HG03280 (cell line): Measurements from ENCODE around the gene STEAP1B.
A peak's percentile ranks its signal among the peaks of the same experiment; 100 is the strongest.
"Not testable (repeated sequence)": the region's sequence is repeated elsewhere in the genome, so short reads cannot be mapped to it uniquely, and the experiment has no call there.

Experiments
- ATAC-seq: cut with Tn5 transposase; IDR thresholded peaks from one replicate; pipeline ENCODE4 v1.9.1; 2021; ENCODE audit warnings: mild to moderate bottlenecking, moderate library complexity; ENCODE audit not compliant: unreplicated experiment

The STEAP1B gene

DNA sequence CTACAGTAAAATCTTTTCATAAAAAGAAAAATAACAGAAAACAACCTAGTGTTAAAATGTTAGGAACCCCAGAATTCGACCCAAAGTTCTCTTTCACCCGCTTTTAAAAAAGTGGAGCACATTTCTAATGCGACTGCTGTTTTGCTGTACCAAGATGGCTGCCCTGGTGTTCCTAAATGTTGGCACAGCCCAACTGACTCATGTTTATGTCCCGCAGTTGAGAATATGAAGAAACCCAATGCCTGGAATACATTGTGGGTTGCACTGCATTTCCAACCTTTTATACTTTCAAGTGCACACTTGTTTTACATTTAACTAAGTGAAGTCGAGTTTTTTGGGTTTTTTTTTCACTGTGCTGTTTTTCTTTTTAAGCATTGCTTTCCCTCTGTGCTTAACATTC lies 944 bp downstream of the STEAP1B start:
- ATAC-seq, result no peak

DNA sequence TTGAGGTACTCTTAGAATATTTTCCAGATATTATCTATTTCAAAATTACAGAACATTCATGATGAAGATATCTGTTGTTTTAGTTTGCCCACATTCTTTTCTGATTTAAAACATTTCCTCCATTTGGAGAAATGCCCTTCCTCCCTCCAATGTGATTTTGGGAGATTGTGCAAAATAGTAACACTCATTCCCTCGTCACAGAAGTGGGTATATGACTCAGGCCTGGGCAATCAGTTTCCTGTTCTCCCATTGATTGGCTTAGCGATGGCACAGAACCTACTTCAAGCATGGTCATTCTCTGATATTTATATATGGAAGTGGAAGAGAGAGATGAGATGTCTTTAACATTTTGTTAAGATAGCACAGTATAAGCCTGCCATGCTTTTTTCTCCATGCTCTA lies 3.1 kb downstream of the STEAP1B start:
- ATAC-seq, result not testable (repeated sequence)

DNA sequence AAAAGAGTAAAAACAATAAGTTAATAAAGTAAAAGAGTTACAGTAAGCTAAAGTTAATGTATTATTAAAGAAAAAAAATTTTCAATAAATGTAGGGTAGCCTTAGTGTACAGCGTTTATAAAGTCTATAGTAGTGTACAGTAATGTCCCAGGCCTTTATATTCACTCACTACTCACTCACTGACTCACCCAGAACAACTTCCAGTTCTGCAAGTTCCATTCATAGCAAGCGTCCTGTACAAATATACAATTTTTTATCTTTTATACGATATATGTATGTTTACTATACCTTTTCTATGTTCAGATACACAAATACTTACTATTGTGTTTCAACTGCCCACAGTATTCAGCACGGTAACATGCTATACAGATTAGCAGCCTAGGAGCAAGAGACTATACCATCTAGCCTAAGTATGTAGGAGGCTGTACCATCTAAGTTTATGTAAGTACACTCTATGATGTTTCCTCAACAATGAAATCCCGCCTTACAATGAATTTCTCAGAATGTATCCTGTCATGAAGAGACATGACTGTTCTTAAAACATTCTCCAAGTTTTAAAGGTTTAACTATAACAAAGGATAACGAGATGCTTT lies 3.6 kb downstream of the STEAP1B start:
- ATAC-seq, result not testable (repeated sequence)

DNA sequence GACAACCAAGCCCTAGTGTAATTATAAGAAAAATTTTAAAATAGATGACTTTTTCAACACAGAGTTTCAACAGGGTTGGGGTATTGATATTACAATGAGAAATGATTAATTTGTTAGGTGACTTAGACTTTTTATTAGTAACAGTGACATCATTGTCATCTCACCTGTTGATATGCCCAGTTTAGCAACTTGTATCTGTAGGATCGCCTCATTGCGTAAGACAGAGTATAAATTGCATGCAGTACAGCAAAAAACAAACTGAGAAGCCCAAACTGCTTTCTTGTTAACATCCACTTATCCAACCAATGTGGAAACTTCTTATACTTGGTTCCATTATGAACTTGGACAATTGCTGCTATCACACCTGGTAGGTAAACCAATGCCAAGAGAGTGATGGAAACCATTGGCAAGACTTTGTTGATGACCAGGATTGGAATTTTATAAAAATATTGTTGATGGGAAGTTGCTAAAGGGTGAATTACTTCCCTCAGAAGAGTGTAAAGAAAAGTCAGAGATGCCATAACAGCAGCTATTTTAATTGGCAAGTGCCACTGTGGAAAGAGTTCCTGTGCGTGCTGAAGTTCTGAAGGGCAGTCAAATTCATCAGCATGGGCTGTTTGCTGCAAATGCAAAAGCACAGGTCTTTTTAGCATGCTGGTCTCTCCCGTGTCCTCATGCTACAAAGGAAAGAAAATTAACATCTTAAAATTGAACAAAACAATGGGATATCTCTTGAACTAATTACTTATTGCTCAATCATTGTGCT lies 6.6 kb downstream of the STEAP1B start:
- ATAC-seq, result not testable (repeated sequence)

DNA sequence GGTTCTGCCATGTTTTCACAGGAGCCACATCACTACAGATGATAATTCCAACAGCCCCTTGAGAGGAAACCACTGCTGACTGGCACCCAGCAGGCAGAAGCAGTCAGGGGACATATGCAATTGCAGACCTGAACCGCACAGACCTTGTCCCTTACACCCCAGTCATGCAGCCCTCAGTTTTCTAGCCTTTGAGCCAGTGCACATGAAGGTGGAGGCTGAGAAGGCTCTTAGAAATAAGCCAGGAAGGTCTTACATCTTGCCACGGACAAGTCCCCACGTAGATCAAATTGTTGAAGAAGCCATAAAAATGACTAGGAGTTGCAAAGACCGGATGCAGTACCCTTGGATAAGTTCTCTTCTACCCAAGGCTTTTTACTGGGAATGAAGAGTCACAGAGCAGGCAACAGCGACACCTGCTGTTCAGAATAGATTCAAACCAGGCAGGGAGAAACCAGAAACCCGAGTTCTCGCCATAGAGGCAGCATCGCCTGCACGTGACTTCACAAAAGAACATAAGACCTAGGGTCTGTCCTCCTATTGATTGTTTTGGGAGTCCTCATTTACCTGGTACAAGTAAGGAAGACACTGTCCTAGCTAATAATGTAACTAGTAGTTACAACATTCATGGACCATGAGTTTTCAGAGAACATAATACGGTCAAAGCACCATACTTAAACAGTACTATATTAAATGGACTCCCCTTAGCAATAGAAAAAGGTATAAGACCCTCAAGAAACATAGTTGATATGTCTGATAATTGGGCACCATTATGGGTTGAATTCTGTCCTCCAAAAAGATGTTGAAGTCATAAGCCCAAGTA lies 11.1 kb downstream of the STEAP1B start:
- ATAC-seq, result peak; percentile 72

DNA sequence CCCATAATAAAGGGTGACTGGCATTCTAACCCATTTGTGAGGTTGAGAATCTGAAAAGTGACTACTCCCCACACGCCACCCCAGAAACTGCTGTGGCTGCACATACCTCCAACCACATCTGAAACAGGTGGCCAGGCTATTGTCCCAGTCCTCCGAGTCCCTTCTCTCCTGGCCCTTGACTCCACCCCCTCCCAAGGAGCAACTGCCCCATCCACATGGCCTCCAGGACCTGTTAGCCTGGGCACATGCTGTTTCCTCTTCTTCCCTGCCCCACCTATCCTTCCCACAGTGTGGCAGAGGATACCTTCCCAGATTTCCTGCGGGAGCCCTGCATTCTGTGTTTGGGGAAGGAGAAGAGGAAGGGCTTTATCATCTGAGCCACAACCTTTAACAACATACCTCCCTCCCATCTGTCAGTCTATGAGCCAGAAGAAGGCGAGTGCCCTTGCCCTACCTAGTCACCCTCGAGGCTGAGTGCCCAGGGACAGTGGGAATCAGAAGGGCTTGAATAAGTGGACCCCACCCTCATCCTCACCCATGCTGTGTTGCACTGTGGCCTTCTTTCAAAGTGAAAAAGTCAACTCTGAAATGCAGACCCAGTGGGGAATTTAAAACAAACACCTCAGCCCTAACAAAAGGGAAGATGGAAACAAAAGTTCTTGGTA lies 11.9 kb downstream of the STEAP1B start:
- ATAC-seq, result no peak

DNA sequence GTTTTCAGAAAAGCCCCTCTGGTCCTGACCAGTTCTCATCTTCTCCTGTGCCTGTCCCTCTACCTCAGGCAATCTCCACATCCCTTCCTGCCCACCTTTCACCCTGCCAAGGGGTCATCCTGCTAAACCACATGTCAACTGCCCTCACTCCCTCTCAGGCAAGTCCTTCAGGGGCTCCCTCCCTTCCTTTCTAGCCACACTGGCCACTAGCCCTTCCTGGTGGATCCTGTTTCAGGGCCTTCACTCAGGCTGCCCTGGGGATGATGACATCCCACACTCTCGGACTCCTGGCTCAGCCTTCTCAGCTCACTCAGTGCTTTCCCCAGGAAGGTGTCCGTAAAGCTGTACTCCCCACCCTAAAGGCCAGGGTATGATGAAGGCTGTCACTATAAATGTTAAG lies 13.4 kb downstream of the STEAP1B start:
- ATAC-seq, result no peak

DNA sequence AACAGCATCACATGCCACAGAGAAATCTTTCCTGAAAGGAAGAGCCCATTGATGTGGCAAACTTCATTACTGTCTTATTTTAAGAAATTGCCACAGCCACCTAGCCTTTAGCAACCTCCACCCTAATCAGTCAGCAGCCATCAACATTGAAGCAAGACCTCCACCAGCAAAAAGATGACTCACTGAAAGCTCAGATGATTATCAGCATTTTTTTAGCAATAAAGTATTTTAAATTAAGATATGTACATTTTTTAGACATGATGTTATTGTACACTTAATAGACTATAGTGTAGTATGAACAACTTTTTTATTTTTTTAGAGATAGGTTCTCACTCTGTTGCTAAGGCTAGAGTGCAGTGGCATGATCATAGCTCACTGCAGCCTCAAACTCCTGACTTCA lies 14.8 kb downstream of the STEAP1B start:
- ATAC-seq, result no peak

DNA sequence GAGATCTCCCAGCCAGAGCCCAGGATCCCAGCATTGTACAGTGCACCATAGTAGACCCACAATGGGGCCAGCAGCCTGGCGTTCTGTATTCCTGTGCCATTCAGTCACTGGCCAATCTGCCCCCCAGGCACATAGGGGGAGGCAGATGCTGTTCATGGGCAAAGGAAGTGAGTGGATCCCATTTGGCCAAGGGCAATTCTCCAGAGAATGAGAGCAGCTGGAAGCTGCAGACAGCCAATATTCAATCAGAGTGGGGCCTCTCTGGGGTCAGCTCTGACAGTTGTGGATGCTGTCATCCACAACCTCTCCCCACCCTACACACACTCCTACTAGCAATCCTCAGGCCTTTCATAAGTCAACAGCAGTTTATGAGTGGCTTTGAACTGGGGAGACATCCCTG lies 17.5 kb downstream of the STEAP1B start:
- no peak for ATAC-seq

DNA sequence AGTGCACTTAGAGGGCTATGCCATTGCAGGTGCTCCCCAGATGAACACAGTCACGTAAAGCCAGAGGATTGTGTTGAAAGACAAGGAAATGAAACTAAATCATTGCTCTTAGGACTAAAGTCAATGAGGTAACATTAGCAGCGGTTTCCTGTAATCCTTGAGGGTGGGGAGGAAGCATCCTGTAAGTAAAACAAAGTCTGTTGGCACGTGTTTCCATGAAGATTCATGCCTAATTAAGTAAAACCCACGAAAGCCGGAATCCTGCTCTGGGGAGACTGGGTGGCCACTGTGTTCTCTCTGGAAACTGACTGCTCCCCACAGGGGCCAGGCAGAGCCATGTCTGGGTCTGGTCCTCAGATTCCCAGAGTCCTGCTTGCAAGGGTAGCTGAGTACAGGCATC lies 18.3 kb downstream of the STEAP1B start:
- no peak for ATAC-seq

DNA sequence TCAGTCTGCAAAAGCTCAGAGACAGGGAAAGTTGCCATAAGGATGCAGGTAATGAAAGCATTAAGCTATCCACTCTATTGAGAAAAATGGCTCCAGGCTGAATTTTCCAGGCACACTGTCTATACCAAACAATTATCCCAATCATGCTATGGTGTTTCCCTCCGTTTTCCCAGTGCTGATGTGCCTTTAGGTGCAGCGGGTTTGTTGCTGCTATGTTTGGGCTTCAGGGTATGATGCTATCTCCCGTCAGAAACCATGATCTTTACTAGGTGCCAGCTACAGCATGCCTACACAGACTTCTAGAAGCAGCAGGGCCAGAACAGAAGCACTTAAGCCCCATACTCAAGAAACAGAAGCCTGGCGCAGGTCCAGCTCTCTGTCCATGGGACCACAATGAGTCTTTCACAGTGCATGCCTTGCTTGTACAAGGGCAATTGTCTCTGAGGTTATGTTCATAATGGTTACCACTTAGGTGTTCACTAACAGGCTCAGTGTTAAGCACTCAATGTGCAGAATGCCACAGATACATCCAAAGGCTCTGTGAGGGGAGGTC lies 19.4 kb downstream of the STEAP1B start:
- ATAC-seq, result no peak

DNA sequence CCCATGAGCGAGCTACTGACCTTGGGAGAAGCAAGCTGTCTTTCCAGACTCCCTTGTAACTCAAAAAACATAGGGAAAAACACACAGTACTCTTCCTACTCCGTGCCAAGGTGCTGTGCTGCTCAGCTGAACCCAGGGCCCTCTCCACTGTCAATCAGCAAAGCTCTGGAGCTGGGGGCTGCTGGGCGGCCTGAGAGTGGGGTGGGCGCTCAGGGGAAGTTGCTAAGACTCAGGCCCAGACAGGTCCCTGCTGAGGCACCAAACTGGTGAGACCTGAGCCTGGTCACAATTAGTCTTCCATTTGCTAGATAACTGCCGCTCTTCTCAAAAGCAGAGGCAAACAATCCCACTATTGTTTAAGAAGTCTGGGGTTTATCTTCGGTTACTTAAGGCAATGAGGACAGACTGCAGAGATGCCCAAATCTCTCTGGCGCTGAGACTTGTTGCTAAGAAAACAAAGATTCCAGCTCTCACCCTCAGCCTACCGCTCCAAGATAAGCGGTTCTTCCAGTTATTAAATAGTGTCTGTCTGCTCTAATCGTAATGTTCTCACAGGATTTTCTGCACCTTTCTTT lies 22.0 kb downstream of the STEAP1B start:
- no peak for ATAC-seq

DNA sequence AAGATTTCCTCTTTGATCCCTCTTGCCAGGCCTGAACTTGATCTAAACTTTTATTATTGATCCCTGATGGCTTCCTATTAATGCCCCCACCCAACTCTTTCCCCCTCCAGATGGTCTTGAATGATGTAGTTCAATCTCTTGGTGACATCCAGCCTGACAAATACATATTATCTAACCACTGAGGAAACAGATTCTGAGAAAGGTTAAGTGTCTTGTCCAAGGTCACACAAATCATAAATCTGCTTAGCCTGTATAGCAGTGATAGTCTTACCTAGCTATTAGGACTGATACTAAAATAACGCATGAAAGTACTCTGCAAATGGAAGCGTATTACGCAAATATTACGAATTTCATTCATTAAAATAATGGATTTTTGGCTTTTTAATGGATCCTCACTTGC lies 22.7 kb downstream of the STEAP1B start:
- no peak for ATAC-seq

DNA sequence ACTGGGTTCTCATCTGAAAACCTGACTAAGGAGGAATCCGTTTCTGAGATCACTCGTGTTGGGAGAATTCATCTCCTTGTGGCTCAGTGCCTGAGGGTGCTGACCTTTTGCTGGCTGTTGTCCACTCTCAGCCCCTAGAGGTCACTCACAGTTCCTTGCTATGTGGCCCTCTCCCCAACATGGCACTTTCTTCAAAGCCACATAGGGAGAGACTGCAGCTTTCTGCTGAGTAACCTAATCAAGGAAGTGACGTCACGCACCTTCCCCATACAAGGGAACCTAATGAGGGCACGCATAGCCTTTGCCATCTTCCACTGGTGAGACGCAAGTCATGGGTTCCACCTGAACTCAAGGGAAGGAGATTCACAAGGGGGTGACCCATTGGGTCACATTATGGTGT lies 23.2 kb downstream of the STEAP1B start:
- no peak for ATAC-seq

DNA sequence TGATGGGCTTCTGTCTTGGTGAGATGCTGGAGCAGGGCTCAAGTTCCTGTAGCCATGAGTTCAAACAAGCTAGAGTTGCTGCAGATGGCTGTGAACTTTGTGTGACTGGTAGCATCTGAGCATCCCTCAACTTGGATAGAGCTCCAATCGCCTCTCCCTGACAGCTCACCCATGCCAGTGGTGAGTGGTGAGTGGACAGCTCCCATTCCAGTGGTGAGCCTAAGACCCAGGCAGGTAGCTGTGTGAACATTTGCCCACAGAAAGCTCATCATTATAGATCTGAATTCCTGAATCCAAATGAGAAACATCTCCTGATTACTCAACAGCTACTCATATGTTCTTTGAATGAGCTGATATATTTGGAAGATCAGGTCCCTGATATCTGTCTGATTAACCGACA lies 25.3 kb downstream of the STEAP1B start:
- no peak for ATAC-seq

DNA sequence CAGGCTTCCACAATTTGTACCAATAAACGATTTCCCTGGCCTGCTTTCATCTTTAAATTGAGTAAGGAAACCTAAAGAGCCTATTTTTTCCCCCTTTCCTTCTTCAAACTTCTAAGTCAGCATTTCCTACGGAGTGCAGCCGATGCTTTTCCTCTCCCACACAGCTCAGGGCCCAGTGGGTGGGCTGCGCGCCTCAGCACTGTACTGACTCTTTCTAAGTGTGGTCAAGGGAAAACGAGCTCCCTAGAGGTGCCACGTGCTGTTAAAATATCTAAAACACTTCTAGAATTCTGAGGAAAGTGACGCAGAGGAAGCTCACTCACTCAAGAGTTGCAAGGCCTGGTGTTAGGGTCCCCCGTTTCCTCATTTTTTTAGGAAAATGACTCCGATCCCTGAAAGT lies 29.0 kb downstream of the STEAP1B start:
- no peak for ATAC-seq

DNA sequence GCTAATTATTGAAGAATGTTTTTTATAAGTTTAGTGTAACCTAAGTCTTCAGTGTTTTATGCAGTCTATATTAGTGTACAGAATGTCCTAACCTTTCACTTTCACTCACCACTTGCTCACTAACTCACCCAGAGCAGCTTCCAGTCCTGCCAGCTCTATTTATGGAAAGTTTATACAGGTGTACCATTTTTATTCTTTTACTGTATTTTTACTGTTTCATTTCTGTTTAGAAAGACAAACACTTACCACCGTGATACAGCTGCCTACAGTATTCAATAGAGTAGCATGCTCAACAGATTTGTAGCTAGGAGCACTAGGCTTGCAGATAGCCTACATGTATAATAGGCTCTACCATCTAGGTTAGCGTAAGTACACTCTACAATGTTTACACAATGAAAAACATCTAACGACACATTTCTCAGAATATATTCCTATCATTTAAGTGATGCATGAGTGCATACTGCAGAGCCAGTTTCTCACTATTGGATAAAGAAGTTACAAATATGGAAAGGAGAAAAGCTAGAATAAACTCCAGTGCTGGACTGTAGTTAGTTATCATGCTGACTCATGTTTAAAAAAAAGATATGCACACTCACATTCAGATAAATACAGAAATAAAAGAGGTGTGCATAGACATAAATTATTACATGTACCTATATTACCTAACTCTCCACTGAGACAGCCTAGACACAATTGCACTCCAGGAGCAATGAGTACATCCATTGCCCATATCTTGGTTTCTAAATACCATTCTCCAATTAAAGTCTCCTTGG lies 30.4 kb downstream of the STEAP1B start:
- ATAC-seq, result no peak

DNA sequence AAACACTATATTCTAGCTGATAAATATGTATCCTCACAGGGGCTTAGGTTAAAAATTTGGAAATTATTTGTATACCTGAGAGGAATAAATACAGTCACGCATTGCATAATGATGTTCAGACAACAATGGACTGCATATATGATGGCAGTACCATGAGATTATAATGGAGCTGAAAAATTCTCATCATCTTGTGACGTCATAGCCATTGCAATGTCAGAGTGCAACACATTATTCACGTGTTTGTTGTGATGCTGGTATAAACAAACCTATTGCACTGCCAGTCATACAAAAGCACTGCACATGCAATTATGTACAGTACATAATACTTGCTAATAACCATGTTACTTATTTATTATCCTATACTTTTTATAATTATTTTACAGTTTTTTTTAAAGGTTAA lies 31.4 kb downstream of the STEAP1B start:
- no peak for ATAC-seq

DNA sequence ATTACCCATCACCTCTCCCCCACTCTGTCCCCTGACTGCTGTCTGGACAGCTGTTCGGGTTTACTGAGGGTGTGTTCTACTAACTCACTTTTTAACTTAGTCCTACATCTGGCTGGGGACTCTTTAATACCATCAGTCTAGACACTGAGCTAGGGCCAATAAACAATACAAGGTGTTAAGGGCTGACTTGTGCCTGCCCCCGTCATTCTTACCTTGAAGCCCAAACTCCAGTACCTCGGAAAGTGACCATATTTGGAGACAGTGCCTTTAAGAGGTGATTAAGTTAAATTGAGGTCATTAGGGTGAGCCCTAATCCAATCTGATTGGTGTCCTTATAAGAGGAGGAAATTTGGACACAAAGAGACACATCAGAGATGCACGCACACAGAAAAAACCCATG lies 35.7 kb downstream of the STEAP1B start:
- no peak for ATAC-seq

DNA sequence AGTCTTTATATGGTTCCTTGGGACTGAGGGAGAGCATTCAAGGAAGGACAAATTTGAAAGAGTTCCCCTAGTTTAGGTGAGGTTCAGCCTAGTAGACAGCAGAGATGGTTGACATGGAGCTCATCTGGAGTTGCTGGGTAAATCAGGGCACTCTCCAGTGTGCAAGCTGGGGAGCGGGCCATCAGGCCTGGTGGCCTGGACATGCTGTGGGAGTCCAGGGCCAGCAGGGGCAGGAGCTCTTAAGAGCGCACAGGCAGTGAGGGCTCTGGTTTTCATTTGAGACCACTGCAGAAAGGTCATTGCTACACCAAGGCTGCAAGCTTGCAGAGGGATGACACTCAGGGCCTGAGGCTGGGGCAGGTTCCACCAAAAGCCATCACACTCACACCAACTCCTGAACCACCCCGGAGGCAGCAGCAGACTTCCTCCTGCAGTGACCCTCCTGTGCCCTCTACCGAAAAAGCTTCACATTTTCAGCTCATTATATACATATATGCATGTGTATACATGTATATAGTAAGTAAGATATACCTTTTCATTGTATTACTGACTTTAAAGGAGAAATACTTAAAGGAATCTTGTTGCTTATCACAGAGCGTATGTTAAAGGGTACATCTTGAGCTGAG lies 39.5 kb downstream of the STEAP1B start:
- ATAC-seq, result no peak
